ENCODE results near the gene PUSL1.

- TF ChIP-seq CTCF (conservative IDR thresholded peaks at IDR 0.05; ENCODE audit: low read depth, low read length) = no peak
- TF ChIP-seq EZH2 (IDR thresholded peaks at IDR 0.05; ENCODE audit: borderline replicate concordance, low read depth, low read length, poor library complexity, severe bottlenecking) = no peak
Observed at GRCh38 chr1:1327291-1327690, 18.9 kb downstream of the PUSL1 start.
